ENCODE measurements around the gene RAB27A. TPM values are rescaled to one million over a fixed set of nuclear protein-coding genes. Genes with fewer than 3 reads are reported as not detected.

Gene RAB27A
- total RNA-seq: 8.2 and 9.6 TPM in 2 replicates

GRCh38 chr15:55289746-55290527, at the start of gene RAB27A:
RAB27A (minus strand) TSS chr15:55289813; CDS start chr15:55234934, 54,879 bp downstream.

GRCh38 chr15:55318588-55319494, 29.2 kb upstream of the RAB27A start, which contains the start of the genes PIGB and PIGBOS1:
PIGB (plus strand) TSS chr15:55319222; CDS start chr15:55319251, 29 bp downstream.
PIGBOS1 (minus strand) TSS chr15:55319123; CDS start chr15:55317792, 1,331 bp downstream.

GRCh38 chr15:55196458-55197361, 92.9 kb downstream of the RAB27A start, which contains the start of gene RSL24D1:
RSL24D1 (minus strand) TSS chr15:55196941; CDS start chr15:55196890, 51 bp downstream.

Other genes with a start within 250 kb of the RAB27A start
- gene RSL24D1, start 92.9 kb downstream of the RAB27A start, total RNA-seq: 64.4 and 94.7 TPM in 2 replicates
- gene PIGBOS1, start 29.3 kb upstream of the RAB27A start, total RNA-seq: 5.6 and 6.5 TPM in 2 replicates
- gene PIGB, start 29.4 kb upstream of the RAB27A start, total RNA-seq: 10.0 and 13.2 TPM in 2 replicates
- gene CCPG1, start 118.5 kb upstream of the RAB27A start, total RNA-seq: 57.7 and 172 TPM in 2 replicates
- 2.1 and 4.2 TPM in 2 replicates for gene PIERCE2, start 118.7 kb upstream of the RAB27A start, total RNA-seq
- gene DNAAF4, start 218.4 kb upstream of the RAB27A start, total RNA-seq: 0.38 and 1.1 TPM in 2 replicates